ENCODE results near the gene LMO1. TPM values are rescaled to one million over a fixed set of nuclear protein-coding genes. Genes with fewer than 3 reads are reported as not detected.

The LMO1 gene
- total RNA-seq, 4 donors from 2014 or later: 6.2 to 29.4 (median 8.2) TPM

- peak in 1 of 2 donors; percentile 56 for DNase-seq (ENCODE audit: low spot score in 2 of 2)
- 91% methylated on average over 9 of the region's 11 CpGs for WGBS
- H3K27ac ChIP-seq: no peak overlapping the region
- peaks cover 4% of the 10 kb centered on the region for H3K4me1 ChIP-seq
- H3K36me3 ChIP-seq: no peaks in the 10 kb centered on the region
- no peaks in the 10 kb centered on the region for H3K9me3 ChIP-seq
- H3K27me3 ChIP-seq: no peaks in the 10 kb centered on the region
- TF ChIP-seq POLR2AphosphoS5 (IDR thresholded peaks at IDR 0.05) (no peak), EP300 (IDR thresholded peaks at IDR 0.05) (no peak), CTCF (IDR thresholded peaks at IDR 0.05) (no peak), POLR2A (IDR thresholded peaks at IDR 0.05) (no peak)
- no peak overlapping the region for H3K4me3 ChIP-seq
Observed at GRCh38 chr11:8291421-8292350, 28.0 kb upstream of the LMO1 start.

- H3K4me1 ChIP-seq: peaks cover 4% of the 10 kb centered on the region
- peak in 1 of 2 donors; percentile 65 for DNase-seq (ENCODE audit: low spot score in 2 of 2)
- 84% methylated on average over 8 of the region's 8 CpGs for WGBS
- H3K27ac ChIP-seq: no peak overlapping the region
- no peaks in the 10 kb centered on the region for H3K27me3 ChIP-seq
- no peak overlapping the region for H3K4me3 ChIP-seq
- TF ChIP-seq CTCF (IDR thresholded peaks at IDR 0.05) (no peak), POLR2AphosphoS5 (IDR thresholded peaks at IDR 0.05) (no peak), POLR2A (IDR thresholded peaks at IDR 0.05) (no peak)
- H3K9me3 ChIP-seq: no peaks in the 10 kb centered on the region
- H3K36me3 ChIP-seq: no peaks in the 10 kb centered on the region
Observed at GRCh38 chr11:8290081-8290810, 26.6 kb upstream of the LMO1 start.

GRCh38 chr11:8289492-8289918, 25.8 kb upstream of the LMO1 start:
- WGBS: 74% methylated on average over 3 of the region's 3 CpGs
- no peak overlapping the region for H3K27ac ChIP-seq
- peak in 1 of 2 donors; percentile 43 for DNase-seq (ENCODE audit: low spot score in 2 of 2)
- H3K9me3 ChIP-seq: no peaks in the 10 kb centered on the region
- H3K27me3 ChIP-seq: no peaks in the 10 kb centered on the region
- TF ChIP-seq CTCF (IDR thresholded peaks at IDR 0.05) (no peak), POLR2A (IDR thresholded peaks at IDR 0.05) (no peak), POLR2AphosphoS5 (IDR thresholded peaks at IDR 0.05) (no peak), EP300 (IDR thresholded peaks at IDR 0.05) (no peak)
- H3K36me3 ChIP-seq: no peaks in the 10 kb centered on the region
- no peak overlapping the region for H3K4me3 ChIP-seq
- H3K4me1 ChIP-seq: peaks cover 4% of the 10 kb centered on the region

GRCh38 chr11:8288824-8289491, 25.3 kb upstream of the LMO1 start:
- Histone ChIP-seq H3K4me1 (peaks cover 6% of the 10 kb centered on the region), H3K9me3 (no peaks in the 10 kb centered on the region), H3K36me3 (no peaks in the 10 kb centered on the region), H3K27me3 (no peaks in the 10 kb centered on the region), H3K4me3 (no peak overlapping the region), H3K27ac (no peak overlapping the region)
- no peak for TF ChIP-seq CTCF (IDR thresholded peaks at IDR 0.05)
- TF ChIP-seq POLR2A (IDR thresholded peaks at IDR 0.05): no peak
- no peak for TF ChIP-seq POLR2AphosphoS5 (IDR thresholded peaks at IDR 0.05)
- TF ChIP-seq EP300 (IDR thresholded peaks at IDR 0.05): no peak
- peak in 1 of 2 donors; percentile 52 for DNase-seq (ENCODE audit: low spot score in 2 of 2)
- WGBS: 79% methylated on average over 13 of the region's 13 CpGs

Measured in suprapubic skin (tissue), 4 donors.